NCI-H226 (cell line): ENCODE results near the gene SLC9A4.
A peak's percentile ranks its signal among the peaks of the same experiment; 100 is the strongest.

Experiments used
- DNase-seq: peaks from one replicate; pipeline ENCODE4 v3.0.0-alpha.2; 2015

SLC9A4 gene

GRCh38 chr2:102504833-102505232 lies 31.8 kb downstream of the SLC9A4 start:
- DNase-seq, result no peak

- no peak for DNase-seq
These were observed 32.3 kb downstream of the SLC9A4 start for GRCh38 chr2:102505290-102505689.

- DNase-seq, result no peak
These were observed 33.7 kb downstream of the SLC9A4 start for GRCh38 chr2:102506743-102507142.

GRCh38 chr2:102508863-102509262 lies 35.8 kb downstream of the SLC9A4 start:
- no peak for DNase-seq

- peak; percentile 50 for DNase-seq
These were observed 36.7 kb downstream of the SLC9A4 start for GRCh38 chr2:102509749-102510148.

- DNase-seq, result no peak
These were observed 38.0 kb downstream of the SLC9A4 start for GRCh38 chr2:102510791-102511575.

- no peak for DNase-seq
These were observed 39.1 kb downstream of the SLC9A4 start for GRCh38 chr2:102512161-102512560.

GRCh38 chr2:102513355-102513939 lies 40.4 kb downstream of the SLC9A4 start:
- no peak for DNase-seq

GRCh38 chr2:102514061-102514785 lies 41.2 kb downstream of the SLC9A4 start:
- peak; percentile 94 for DNase-seq

GRCh38 chr2:102515851-102516250 lies 42.8 kb downstream of the SLC9A4 start:
- no peak for DNase-seq

GRCh38 chr2:102518170-102518569 lies 45.1 kb downstream of the SLC9A4 start:
- no peak for DNase-seq

- no peak for DNase-seq
These were observed 47.0 kb downstream of the SLC9A4 start for GRCh38 chr2:102520009-102520408.

- DNase-seq, result peak; percentile 42
These were observed 47.8 kb downstream of the SLC9A4 start for GRCh38 chr2:102520801-102521200.

- DNase-seq, result no peak
These were observed 49.1 kb downstream of the SLC9A4 start for GRCh38 chr2:102522162-102522561.

- no peak for DNase-seq
These were observed 49.9 kb downstream of the SLC9A4 start for GRCh38 chr2:102522890-102523289.

- DNase-seq, result no peak
These were observed 50.6 kb downstream of the SLC9A4 start for GRCh38 chr2:102523651-102524050.

- DNase-seq, result no peak
These were observed 54.1 kb downstream of the SLC9A4 start for GRCh38 chr2:102527086-102527485.

GRCh38 chr2:102538491-102538890 lies 65.5 kb downstream of the SLC9A4 start:
- no peak for DNase-seq

GRCh38 chr2:102540882-102541281 lies 67.9 kb downstream of the SLC9A4 start:
- DNase-seq, result no peak

GRCh38 chr2:102544182-102544581 lies 71.2 kb downstream of the SLC9A4 start:
- peak; percentile 29 for DNase-seq

GRCh38 chr2:102547462-102547861 lies 74.4 kb downstream of the SLC9A4 start:
- no peak for DNase-seq

GRCh38 chr2:102549027-102549426 lies 76.0 kb downstream of the SLC9A4 start:
- no peak for DNase-seq

- DNase-seq, result no peak
These were observed 77.1 kb downstream of the SLC9A4 start for GRCh38 chr2:102550151-102550550.
